Activated T-cell treated with anti-CD3 and anti-CD28 coated beads for 24 hours (primary cell): Measurements from ENCODE around the gene ZNF682.
"Not testable (repeated sequence)": the region's sequence is repeated elsewhere in the genome, so short reads cannot be mapped to it uniquely, and the experiment has no call there.

ENCODE experiments used
- DNase-seq: peaks from one replicate; pipeline ENCODE4 v3.0.0-alpha.2; 2020; ENCODE audit warnings: low read depth

Gene ZNF682

DNA sequence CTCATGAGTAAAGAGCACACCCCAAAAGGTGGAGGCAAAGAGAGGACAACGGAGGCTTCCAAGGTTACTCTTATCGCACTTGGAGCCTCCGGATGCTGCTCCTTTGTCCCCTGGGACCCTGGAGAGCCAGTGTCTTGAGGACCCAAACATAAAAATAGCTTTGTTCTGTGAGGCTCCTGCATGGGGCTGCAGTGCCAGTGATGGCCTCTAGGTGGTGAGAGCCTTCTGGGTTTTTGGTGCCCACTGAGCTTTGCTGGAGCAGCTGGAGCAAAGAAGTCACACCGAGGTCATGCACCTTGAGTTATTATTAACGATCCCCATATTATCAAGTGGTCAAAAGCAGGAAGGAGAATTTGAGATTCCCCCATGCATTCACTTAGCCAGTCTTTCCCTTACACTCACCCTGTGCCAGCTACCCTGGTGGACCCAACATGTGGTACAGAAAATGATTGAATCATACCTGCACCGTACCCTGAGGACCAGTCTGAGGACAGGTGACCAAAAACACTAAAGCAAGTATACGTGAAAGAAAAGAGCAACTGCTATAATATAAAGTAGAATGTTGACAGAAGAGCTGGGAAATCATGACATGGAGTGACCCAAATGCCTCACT is 41.5 kb downstream of the ZNF682 start:
- peak; percentile 3 for DNase-seq

DNA sequence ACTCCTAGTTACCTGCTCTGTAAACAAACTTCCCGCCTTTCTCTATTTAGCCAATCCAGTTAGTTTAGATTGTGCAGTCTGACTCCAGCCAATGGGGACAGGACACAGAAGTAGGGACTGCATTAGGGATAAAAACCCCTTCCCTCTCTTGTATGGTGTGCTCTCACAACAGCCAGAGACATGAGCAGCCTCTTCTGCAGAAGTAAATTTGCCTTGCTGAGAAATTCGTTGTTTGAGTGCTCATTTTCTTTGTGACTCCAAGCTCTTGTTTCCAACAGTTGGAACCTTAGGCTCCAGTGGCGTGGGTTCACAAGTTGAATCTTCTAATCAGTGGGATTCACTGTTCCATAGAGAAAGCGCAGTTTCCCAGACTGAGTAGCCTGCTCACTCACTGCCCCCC is 72.4 kb downstream of the ZNF682 start:
- no peak for DNase-seq

DNA sequence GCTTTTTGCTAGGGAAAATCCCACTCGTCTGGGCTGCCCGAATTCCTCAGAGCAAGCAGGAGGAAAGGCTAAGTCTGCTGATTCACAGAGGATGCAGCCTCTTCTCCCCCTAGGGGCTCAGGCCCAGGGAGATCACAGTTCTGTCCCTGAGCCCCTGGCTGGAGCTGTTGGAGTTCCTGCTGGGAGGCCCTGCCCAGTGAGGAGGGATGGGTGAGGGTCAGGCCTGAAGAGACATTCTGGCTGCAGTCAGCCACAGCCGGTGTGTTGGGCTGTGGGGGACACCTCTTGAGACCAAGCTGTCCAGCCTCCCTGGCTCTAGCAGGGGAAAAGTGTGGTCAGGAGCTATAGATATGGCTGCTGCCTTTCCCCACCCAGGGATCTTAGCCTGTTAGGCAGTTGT is 73.2 kb downstream of the ZNF682 start:
- not testable (repeated sequence) for DNase-seq

DNA sequence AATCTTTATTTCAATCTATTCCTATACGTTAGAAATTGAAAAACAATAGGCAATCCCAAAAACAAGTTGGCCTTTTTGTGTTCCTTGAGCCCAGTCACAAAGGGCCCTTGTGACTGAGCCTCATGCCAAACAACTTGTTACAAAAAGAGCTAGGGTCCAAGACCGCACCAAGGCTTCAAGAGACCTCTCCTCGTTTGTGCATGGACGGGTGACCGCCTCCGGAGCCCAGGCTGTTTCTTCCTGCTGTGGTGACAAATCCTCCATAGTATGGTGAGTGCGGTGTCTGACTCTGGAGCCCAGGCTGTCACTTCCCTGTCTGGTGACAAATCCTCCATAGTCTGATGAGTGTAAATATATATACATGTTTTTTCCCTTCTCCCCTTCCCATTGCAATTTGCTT is 74.9 kb downstream of the ZNF682 start:
- DNase-seq = no peak

DNA sequence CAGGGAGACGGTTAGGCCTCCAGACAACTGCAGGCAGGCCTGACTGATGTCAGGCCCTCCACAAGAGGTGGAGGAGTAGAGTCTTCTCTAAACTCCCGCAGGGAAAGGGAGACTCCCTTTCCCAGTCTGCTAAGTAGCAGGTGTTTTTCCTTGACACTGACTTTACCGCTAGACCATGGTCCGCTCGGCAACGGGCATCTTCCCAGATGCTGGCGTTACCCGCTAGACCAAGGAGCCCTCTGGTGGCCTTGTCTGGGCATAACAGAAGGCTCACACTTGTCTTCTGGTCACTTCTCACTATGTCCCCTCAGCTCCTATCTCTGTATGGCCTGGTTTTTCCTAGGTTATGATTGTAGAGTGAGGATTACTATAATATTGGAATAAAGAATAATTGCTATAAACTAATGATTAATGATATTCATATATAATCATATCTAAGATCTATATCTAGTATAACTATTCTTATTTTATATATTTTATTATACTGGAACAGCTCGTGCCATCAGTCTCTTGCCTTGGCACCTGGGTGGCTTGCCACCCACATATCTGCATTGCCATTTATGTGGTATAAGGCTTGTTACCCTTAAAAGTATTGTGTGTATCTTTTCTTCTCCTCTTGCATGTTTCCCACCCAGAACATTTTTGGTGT is 80.0 kb downstream of the ZNF682 start:
- peak; percentile 49 for DNase-seq

DNA sequence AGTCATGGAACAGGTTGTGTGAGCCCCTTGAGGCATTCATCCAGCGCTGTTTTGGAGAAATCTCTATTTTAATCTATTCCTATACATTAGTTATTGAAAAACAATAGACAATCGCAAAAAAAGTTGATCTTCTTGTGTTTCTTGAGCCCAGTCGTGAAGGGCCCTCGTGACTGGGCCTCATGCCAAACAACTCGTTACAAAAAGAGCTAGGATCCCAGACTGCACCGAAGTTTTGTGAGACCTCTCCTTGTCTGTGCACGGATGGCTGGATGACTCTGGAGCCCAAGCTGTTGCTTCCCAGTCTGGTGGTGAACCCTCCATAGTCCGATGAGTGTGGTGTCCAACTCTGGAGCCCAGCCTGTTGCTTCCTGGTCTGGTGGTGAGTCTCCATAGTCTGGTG is 81.5 kb downstream of the ZNF682 start:
- not testable (repeated sequence) for DNase-seq

DNA sequence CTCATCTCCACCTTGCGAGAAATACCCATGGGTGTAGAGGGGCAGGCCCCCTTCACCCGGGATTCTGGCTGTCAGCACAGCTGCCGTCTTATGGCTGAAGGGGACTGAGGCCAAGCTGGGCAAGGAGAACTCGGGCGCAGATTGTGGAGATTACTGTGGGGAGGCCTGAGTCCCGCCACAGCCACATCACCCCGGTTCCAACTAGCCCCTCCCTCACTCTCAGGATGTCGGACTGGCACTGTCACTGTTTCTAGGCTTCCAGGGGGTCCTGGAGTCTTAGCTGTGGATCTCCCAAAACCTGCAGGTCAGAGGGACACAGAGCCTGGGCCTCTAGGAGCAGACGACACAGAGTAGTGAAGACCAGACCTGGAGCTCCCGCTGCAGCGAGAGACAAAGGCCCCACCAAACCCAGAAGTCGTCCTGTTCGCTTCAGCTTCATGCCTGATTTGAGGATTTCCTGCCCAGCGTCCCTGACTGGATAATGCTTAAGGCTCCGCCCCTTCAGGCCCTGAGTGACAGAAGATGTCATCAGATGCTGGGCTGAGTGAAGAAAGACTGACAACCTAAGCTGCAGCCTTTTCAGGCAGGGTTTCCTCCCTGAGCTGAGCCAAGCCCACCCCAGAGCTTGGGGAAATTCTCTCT is 82.8 kb downstream of the ZNF682 start:
- DNase-seq = no peak

DNA sequence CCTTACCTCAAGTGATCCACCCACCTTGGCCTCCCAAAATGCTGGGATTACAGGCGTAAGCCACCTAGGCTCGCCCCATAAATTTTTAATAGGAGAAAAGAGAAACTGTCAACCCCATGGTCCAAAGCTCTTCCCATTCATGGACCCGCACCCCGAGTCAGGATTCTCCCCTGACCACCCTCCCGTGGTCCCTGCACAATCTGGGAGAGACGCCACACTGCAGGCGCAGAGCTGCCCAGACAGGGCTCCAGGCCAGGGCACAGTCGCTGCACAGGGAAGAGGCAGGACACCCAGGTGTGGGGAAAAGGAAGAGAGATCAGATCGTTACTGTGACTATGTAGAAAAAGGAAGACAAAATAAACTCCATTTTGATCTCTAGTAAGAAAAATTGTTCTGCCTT is 84.1 kb downstream of the ZNF682 start:
- DNase-seq = no peak
